Measurements from ENCODE around the gene CRLF2. TPM values are rescaled to one million over a fixed set of nuclear protein-coding genes. Genes with fewer than 3 reads are reported as not detected.
A peak's percentile ranks its signal among the peaks of the same experiment; 100 is the strongest.

CRLF2 gene
- total and polyA plus RNA-seq, 2 of the 8 experiments (the other 6 are each of a cell fraction or from before 2014, with no cell fraction given), result 0.06 TPM; not detected in 1

DNA sequence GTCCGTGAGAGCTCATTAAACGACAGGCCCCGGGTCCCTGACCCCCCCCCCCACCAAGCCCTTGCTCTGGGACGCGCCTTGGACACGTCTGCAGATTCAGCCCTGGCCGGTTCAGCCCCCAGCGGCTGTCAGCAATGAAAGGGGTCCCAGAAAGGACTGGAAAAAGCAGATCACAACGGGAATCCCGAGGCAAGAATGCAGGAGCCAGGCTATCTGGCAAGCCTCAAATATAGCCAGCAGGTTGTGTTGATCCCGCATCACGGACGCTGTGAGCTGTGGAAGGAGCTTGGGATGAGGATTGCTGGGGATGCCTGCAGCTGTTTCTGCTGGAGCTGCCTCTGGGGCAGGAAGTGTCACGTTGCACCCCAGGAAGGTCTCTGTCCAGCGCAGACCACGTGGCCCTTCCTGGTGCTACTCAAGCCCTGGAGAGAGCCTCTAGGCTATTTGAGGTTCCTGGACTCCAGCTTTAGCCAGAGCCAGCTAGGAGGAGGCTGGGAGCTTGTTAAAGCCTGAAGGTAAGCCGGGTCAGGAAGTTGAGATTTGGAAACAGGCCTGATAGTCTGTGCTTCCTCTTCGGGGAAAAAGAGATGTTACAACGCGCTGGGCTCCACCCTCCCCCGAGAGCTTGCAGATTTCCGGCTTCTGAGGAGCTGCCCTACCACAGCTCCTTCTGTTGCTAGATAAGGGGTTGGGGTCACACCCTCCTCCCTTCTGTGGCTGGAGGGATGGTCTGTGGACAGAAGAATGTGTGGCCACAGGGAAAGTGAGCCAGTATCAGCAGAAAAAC, 36.8 kb upstream of the CRLF2 start:
- H3K27ac ChIP-seq (ENCODE audit: low read depth, low read length), result peak overlapping the region; percentile 86
- ChIA-PET CTCF (ENCODE audit: partially characterized antibody) (no interaction called here), POLR2A (ENCODE audit: partially characterized antibody) (no interaction called here)
- H3K4me2 ChIP-seq (ENCODE audit: insufficient read depth in 1 of 2, low read depth in 2 of 2, low read length in 2 of 2), result peak overlapping the region; percentile 64 to 66
- H2BK5ac ChIP-seq (ENCODE audit: low read depth, low read length), result peak overlapping the region; percentile 96
- H3K79me2 ChIP-seq (ENCODE audit: control insufficient read depth in 1 of 2, insufficient read depth in 2 of 2, low read length in 2 of 2), result no peaks in the 10 kb centered on the region; a peak in 1 of 4 replicates
- no peaks in the 10 kb centered on the region for H3K27me3 ChIP-seq (replicated peaks in 1 of 4; ENCODE audit: control insufficient read depth in 3 of 4, extremely low read depth in 1 of 4, insufficient read depth in 3 of 4, low read length in 3 of 4)
- H2BK12ac ChIP-seq (ENCODE audit: low read depth, low read length), result peak overlapping the region; percentile 64
- peaks cover 0 to 13% (median 7%) of the 10 kb centered on the region in 4 experiments; a peak in 4 of 7 replicates for H3K4me1 ChIP-seq (replicated peaks in 1 of 4; ENCODE audit: control insufficient read depth in 3 of 4, insufficient read depth in 4 of 4, low read length in 3 of 4)
- no peak overlapping the region for H3K23ac ChIP-seq (ENCODE audit: insufficient read length)
- WGBS, 2 experiments (ENCODE audit: extremely low coverage in 1 of 2, insufficient coverage in 1 of 2, insufficient read length in 1 of 2, insufficient replicate concordance in 2 of 2, low coverage in 1 of 2, low lambda C conversion rate in 2 of 2, missing lambda C conversion rate in 1 of 2), result 12% methylated on average over 21 of the region's 22 CpGs; no CpG with 5 or more reads in 1 of the 2 experiments
- H3K9ac ChIP-seq (replicated peaks in 1 of 4; ENCODE audit: extremely low read depth in 1 of 4, low read depth in 3 of 4, low read length in 3 of 4), result peak overlapping the region in 3 of 4 experiments; percentile 26 to 72 (median 68); a peak in 5 of 7 replicates
- H2AK5ac ChIP-seq (ENCODE audit: low read depth, low read length), result peak overlapping the region; percentile 88; the same call in 1 of the 2 replicates
- H2AFZ ChIP-seq (ENCODE audit: low read length), result no peak overlapping the region
- peak overlapping the region; percentile 89 for H3K4ac ChIP-seq (replicated peaks; ENCODE audit: insufficient read length, low read depth, low read length)
- H4K8ac ChIP-seq (ENCODE audit: extremely low read depth, insufficient read depth, low read length), result peak overlapping the region; percentile 88
- H2BK20ac ChIP-seq (ENCODE audit: low read length), result peak overlapping the region; percentile 89; the same call in 1 of the 2 replicates
- H3K23me2 ChIP-seq (ENCODE audit: low read depth, low read length), result peaks cover 2% of the 10 kb centered on the region; the same call in 1 of the 2 replicates
- H4K91ac ChIP-seq (replicated peaks; ENCODE audit: insufficient read length, low read length), result peak overlapping the region; percentile 96
- H3K9me3 ChIP-seq (ENCODE audit: insufficient read depth in 2 of 2, low read depth in 1 of 2, low read length in 1 of 2), result peaks cover 10 to 12% of the 10 kb centered on the region in 2 experiments
- FAIRE-seq (peak; percentile 63), DNase-seq (ENCODE audit: low read depth in 1 of 2, low spot score in 2 of 2) (peak in 1 of 2 experiments; percentile 78)
- H3K36me3 ChIP-seq (ENCODE audit: control insufficient read depth in 2 of 4, insufficient read depth in 4 of 4, low read length in 3 of 4), result peaks cover 0 to 15% (median 7%) of the 10 kb centered on the region in 4 experiments; a peak in 3 of 8 replicates
- no peak overlapping the region for H3K14ac ChIP-seq (ENCODE audit: insufficient read length)
- no peaks in the 10 kb centered on the region for H3K79me1 ChIP-seq (ENCODE audit: low read depth, low read length)
- no peaks in the 10 kb centered on the region for H4K20me1 ChIP-seq (replicated peaks in 1 of 2; ENCODE audit: control insufficient read depth in 1 of 2, insufficient read depth in 2 of 2, low read length in 2 of 2)
- H2BK120ac ChIP-seq (replicated peaks; ENCODE audit: low read depth, low read length), result peak overlapping the region; percentile 6
- 0 out of 2 replicates have a peak overlapping the region, but pooled peaks have one; percentile 75 for H2BK15ac ChIP-seq (ENCODE audit: low read length)
- peak overlapping the region; percentile 84 for H4K5ac ChIP-seq (ENCODE audit: insufficient read length, low read depth, low read length)
- H3K4me3 ChIP-seq (ENCODE audit: extremely low read depth in 1 of 4, insufficient read depth in 2 of 4, low read depth in 3 of 4, low read length in 4 of 4), result peak overlapping the region; percentile 22 to 58 (median 36); a peak in 7 of 8 replicates
- H3K56ac ChIP-seq (replicated peaks; ENCODE audit: insufficient read length, low read depth, low read length), result peak overlapping the region; percentile 13
- H3K18ac ChIP-seq (ENCODE audit: extremely low read depth, low read length), result peak overlapping the region; percentile 72
- TF ChIP-seq EZH2 (IDR thresholded peaks at IDR 0.05; ENCODE audit: low read depth, low read length, severe bottlenecking), result no peak
- peak in 1 of 2 experiments; percentile 56; a peak in 2 of 3 replicates for TF ChIP-seq POLR2A (IDR thresholded peaks at IDR 0.05; ENCODE audit: control extremely low read depth in 1 of 2, low read depth in 2 of 2, low read length in 2 of 2)
- TF ChIP-seq TCF12 (IDR thresholded peaks at IDR 0.05; ENCODE audit: low read depth, low read length), result 0 out of 2 replicates have a peak, but pooled peaks have one; percentile 44
- peak; percentile 70 to 92; a peak in 2 of 4 replicates for TF ChIP-seq SIN3A (conservative IDR thresholded peaks at IDR 0.05 in 1 of 2, IDR thresholded peaks at IDR 0.05 in 1 of 2; ENCODE audit: low read depth in 1 of 2, low read length in 2 of 2)
- no peak for TF ChIP-seq CHD1 (IDR thresholded peaks at IDR 0.05; ENCODE audit: low read depth, low read length)
- no peak for TF ChIP-seq EGR1 (IDR thresholded peaks at IDR 0.05; ENCODE audit: borderline replicate concordance, low read depth, low read length)
- TF ChIP-seq RXRA (IDR thresholded peaks at IDR 0.05; ENCODE audit: insufficient read depth, low read depth, low read length), result no peak
- TF ChIP-seq SP2 (IDR thresholded peaks at IDR 0.05; ENCODE audit: low read length), result no peak
- TF ChIP-seq YY1 (IDR thresholded peaks at IDR 0.05; ENCODE audit: low read depth, low read length), result no peak
- TF ChIP-seq CBX8 (IDR thresholded peaks at IDR 0.05; ENCODE audit: borderline replicate concordance, low read depth, low read length), result no peak
- TF ChIP-seq JUN (IDR thresholded peaks at IDR 0.05; ENCODE audit: low read depth, low read length), result no peak
- no peak for TF ChIP-seq JUND (IDR thresholded peaks at IDR 0.05; ENCODE audit: low read length)
